ENCODE results near the gene MED10. TPM values are rescaled to one million over a fixed set of nuclear protein-coding genes. Genes with fewer than 3 reads are reported as not detected.

Gene MED10
- total and polyA plus RNA-seq, 2 donors (not counting 3 experiments of a cell fraction or from before 2014, with no cell fraction given), result 55.6 to 56.3 TPM

DNA sequence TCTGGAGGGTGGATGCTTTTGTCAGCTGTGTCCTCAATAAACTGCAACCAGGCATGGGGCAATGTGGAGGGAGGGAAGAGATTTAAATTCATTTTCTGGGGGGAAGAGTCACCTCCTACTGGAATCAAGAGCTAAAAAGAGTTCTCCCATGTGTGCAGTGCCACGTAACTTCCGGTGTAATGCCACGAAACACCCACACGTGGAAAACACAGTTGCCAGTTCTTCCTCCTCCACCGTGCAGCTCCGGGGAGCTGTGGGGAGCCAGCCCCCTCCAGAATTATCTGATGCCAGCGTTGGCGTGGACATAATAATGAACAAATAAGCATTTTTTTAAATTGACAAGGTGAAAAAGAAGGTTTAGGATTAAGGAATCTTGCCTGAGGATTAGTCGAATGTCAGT is 32.1 kb upstream of the MED10 start:
- no peaks in the 10 kb centered on the region for H3K9me3 ChIP-seq (replicated peaks; ENCODE audit: control insufficient read depth, insufficient read depth, low read length)
- H3K79me2 ChIP-seq (ENCODE audit: control insufficient read depth, insufficient read depth, low read length), result no peaks in the 10 kb centered on the region
- H3K4me2 ChIP-seq (ENCODE audit: insufficient read depth, low read length), result no peak overlapping the region
- intact Hi-C loops (cut with micrococcal nuclease), result no loop called here
- dilution Hi-C loops (cut with MboI; ENCODE audit: extremely low pct_ligation_motif_present, low sequenced_read_pairs), result no loop called here
- no TSS peak for BruUV-seq (replicated peaks)
- FAIRE-seq (no peak), DNase-seq (ENCODE audit: low read depth, low spot score) (no peak)
- no peak overlapping the region for H3K27ac ChIP-seq (ENCODE audit: insufficient read depth, low read depth, low read length)
- POLR2A ChIA-PET, result no interaction called here
- no peaks in the 10 kb centered on the region for H3K4me1 ChIP-seq (ENCODE audit: control insufficient read depth, extremely low read depth, insufficient read depth, low read length)
- no peaks in the 10 kb centered on the region for H4K20me1 ChIP-seq (replicated peaks; ENCODE audit: control insufficient read depth, extremely low read depth, insufficient read depth, low read length)
- H3K9me1 ChIP-seq (replicated peaks; ENCODE audit: control insufficient read depth, extremely low read depth, insufficient read depth, low read length), result no peaks in the 10 kb centered on the region
- H3K36me3 ChIP-seq (ENCODE audit: control insufficient read depth in 2 of 2, extremely low read depth in 1 of 2, insufficient read depth in 2 of 2, low read length in 2 of 2), result no peaks in the 10 kb centered on the region
- H2AFZ ChIP-seq (ENCODE audit: low read depth, low read length), result no peak overlapping the region
- H3K9ac ChIP-seq (replicated peaks; ENCODE audit: extremely low read depth, insufficient read depth, low read length), result no peak overlapping the region
- no peaks in the 10 kb centered on the region for H3K27me3 ChIP-seq (ENCODE audit: control insufficient read depth in 2 of 2, insufficient read depth in 2 of 2, low read length in 2 of 2)
- TF ChIP-seq GATA2 (IDR thresholded peaks at IDR 0.05; ENCODE audit: insufficient read depth, insufficient read length, low read depth, low read length) (no peak), POLR2AphosphoS5 (IDR thresholded peaks at IDR 0.05; ENCODE audit: insufficient read depth, low read depth, low read length) (no peak), EZH2 (IDR thresholded peaks at IDR 0.05; ENCODE audit: borderline replicate concordance, low read depth, low read length, severe bottlenecking) (no peak)
- no peak overlapping the region for H3K4me3 ChIP-seq (replicated peaks in 1 of 3; ENCODE audit: insufficient read depth in 1 of 3, low read depth in 1 of 3, low read length in 3 of 3)
- CTCF ChIA-PET, result no interaction called here

DNA sequence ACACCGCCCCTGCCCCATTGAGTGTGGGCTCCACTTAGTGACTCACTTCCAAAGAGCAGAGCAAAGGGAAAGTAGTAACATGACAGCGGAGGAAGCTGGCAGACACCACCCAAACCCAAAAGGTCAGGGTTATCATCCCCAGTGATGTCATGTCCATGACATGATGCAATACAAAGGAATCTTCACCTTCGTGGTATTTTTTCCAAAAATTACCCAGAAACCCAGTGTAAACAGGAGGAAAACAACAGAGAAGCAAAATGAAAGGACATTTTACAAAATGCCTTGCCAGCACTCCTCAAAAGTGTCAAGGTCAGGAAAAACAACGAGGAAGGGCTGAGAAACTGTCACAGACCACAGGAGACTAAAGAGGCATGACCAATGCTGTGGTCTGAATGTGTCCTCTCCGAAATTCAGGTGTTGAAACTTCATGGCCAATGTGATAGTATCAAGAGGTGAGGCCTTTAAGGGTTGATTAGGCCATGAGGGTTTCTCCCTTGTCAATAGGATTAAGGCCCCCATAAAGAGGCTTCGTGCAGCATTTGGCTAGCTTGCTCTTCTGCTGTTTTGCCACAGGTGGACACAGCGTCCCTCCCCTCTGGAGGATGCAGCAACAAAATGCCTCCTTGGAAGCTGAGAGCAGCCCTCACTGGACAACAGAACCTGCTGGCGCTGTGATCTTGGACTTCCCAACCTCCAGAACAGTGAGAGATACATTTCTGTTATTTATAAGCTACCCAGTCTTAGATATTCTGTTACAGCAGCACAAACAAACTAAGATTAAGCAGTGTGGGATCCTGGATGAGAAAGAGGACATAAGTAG is 30.5 kb upstream of the MED10 start:
- no peaks in the 10 kb centered on the region for H3K27me3 ChIP-seq (ENCODE audit: control insufficient read depth in 2 of 2, insufficient read depth in 2 of 2, low read length in 2 of 2)
- ChIA-PET CTCF (interaction anchor here (1.4 kb wide), 1 partner anchor 27 kb away, joined by 4 read pairs; no protein-coding TSS in a partner anchor), POLR2A (no interaction called here)
- no TSS peak for BruUV-seq (replicated peaks)
- intact Hi-C loops (cut with micrococcal nuclease) (no loop called here), dilution Hi-C loops (cut with MboI; ENCODE audit: extremely low pct_ligation_motif_present, low sequenced_read_pairs) (no loop called here)
- no peaks in the 10 kb centered on the region for H3K9me3 ChIP-seq (replicated peaks; ENCODE audit: control insufficient read depth, insufficient read depth, low read length)
- FAIRE-seq (no peak), DNase-seq (ENCODE audit: low read depth, low spot score) (no peak)
- no peak overlapping the region for H3K9ac ChIP-seq (replicated peaks; ENCODE audit: extremely low read depth, insufficient read depth, low read length)
- TF ChIP-seq JUN (IDR thresholded peaks at IDR 0.05; ENCODE audit: borderline replicate concordance, insufficient read depth, insufficient read length, low read depth) (no peak), FOS (IDR thresholded peaks at IDR 0.05; ENCODE audit: borderline replicate concordance, insufficient read depth, low read length) (no peak), EZH2 (IDR thresholded peaks at IDR 0.05; ENCODE audit: borderline replicate concordance, low read depth, low read length, severe bottlenecking) (no peak), POLR2A (IDR thresholded peaks at IDR 0.05; ENCODE audit: low read depth, low read length) (no peak), MYC (IDR thresholded peaks at IDR 0.05; ENCODE audit: low read depth, low read length) (no peak), POLR2AphosphoS5 (IDR thresholded peaks at IDR 0.05; ENCODE audit: insufficient read depth, low read depth, low read length) (no peak), GATA2 (IDR thresholded peaks at IDR 0.05; ENCODE audit: insufficient read depth, insufficient read length, low read depth, low read length) (no peak)
- TF ChIP-seq, protein P1, sequence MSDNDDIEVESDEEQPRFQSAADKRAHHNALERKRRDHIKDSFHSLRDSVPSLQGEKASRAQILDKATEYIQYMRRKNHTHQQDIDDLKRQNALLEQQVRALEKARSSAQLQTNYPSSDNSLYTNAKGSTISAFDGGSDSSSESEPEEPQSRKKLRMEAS (IDR thresholded peaks at IDR 0.05; ENCODE audit: insufficient read depth, insufficient read length), result no peak
- TF ChIP-seq, protein P2, sequence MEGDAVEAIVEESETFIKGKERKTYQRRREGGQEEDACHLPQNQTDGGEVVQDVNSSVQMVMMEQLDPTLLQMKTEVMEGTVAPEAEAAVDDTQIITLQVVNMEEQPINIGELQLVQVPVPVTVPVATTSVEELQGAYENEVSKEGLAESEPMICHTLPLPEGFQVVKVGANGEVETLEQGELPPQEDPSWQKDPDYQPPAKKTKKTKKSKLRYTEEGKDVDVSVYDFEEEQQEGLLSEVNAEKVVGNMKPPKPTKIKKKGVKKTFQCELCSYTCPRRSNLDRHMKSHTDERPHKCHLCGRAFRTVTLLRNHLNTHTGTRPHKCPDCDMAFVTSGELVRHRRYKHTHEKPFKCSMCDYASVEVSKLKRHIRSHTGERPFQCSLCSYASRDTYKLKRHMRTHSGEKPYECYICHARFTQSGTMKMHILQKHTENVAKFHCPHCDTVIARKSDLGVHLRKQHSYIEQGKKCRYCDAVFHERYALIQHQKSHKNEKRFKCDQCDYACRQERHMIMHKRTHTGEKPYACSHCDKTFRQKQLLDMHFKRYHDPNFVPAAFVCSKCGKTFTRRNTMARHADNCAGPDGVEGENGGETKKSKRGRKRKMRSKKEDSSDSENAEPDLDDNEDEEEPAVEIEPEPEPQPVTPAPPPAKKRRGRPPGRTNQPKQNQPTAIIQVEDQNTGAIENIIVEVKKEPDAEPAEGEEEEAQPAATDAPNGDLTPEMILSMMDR (IDR thresholded peaks at IDR 0.05; ENCODE audit: extremely low read depth in 1 of 2, insufficient read depth in 1 of 2, low read depth in 1 of 2, low read length in 2 of 2), result no peak
- no peak overlapping the region for H3K4me2 ChIP-seq (ENCODE audit: insufficient read depth, low read length)
- H3K36me3 ChIP-seq (ENCODE audit: control insufficient read depth in 2 of 2, extremely low read depth in 1 of 2, insufficient read depth in 2 of 2, low read length in 2 of 2), result no peaks in the 10 kb centered on the region
- no peaks in the 10 kb centered on the region for H3K9me1 ChIP-seq (replicated peaks; ENCODE audit: control insufficient read depth, extremely low read depth, insufficient read depth, low read length)
- no peaks in the 10 kb centered on the region for H3K79me2 ChIP-seq (ENCODE audit: control insufficient read depth, insufficient read depth, low read length)
- no peaks in the 10 kb centered on the region for H3K4me1 ChIP-seq (ENCODE audit: control insufficient read depth, extremely low read depth, insufficient read depth, low read length)
- no peaks in the 10 kb centered on the region for H4K20me1 ChIP-seq (replicated peaks; ENCODE audit: control insufficient read depth, extremely low read depth, insufficient read depth, low read length)
- no peak overlapping the region for H2AFZ ChIP-seq (ENCODE audit: low read depth, low read length)
- no peak overlapping the region for H3K4me3 ChIP-seq (replicated peaks in 1 of 3; ENCODE audit: insufficient read depth in 1 of 3, low read depth in 1 of 3, low read length in 3 of 3)
- H3K27ac ChIP-seq (ENCODE audit: insufficient read depth, low read depth, low read length), result no peak overlapping the region

All from endothelial cell of umbilical vein (primary cell).